A549 (cell line): ENCODE data around the gene TMEM59. TPM values are rescaled to one million over a fixed set of nuclear protein-coding genes. Genes with fewer than 3 reads are reported as not detected.

ENCODE experiments used
- ATAC-seq, 2 experiments: fragments of 200-7000 bp in 1 of 2; fragments of >200 bp in 1 of 2; cut with Nextera tagmentation in 1 of 2; cut with Tn5 transposase in 1 of 2; 3 replicates each; pipeline versions ENCODE4 v1.8.0 to v1.9.1; 2018 to 2020; ENCODE audit warnings: mild to moderate bottlenecking in 1 of 2, moderate library complexity in 1 of 2
- CTCF ChIA-PET: fragments of 300-600 bp; sonication (Branson Sonifier 250); formaldehyde crosslinking; extraction: SDS; loops from one replicate; lab custom pipeline; 2021; ENCODE audit warnings: antibody characterized with exemption, inconsistent platforms; lab: Yijun Ruan, JAX
- POLR2A ChIA-PET: fragments of 350-600 bp; formaldehyde crosslinking; extraction: SDS; loops from one replicate; lab custom pipeline; 2021; ENCODE audit warnings: antibody characterized with exemption, inconsistent platforms; lab: Yijun Ruan, JAX
- DNase-seq, 2 experiments: peaks; one replicate each; pipeline versions ENCODE4 v3.0.0 to v3.0.0-alpha.2; 2011 to 2016; ENCODE audit warnings: low read depth in 1 of 2, low spot score in 1 of 2
- FAIRE-seq: peaks from 2 replicates; lab custom pipeline; 2011; peaks lifted over from hg19 to GRCh38; lab: Jason Lieb, UNC
- H3K27ac ChIP-seq, 2 experiments: fragments of >200 bp; sonication (Bioruptor Twin); formaldehyde crosslinking; 3 replicates each; pipeline ENCODE4 v1.5.1; 2016 to 2017
- H3K4me1 ChIP-seq: fragments of >200 bp; sonication (Bioruptor Twin); formaldehyde crosslinking; 3 replicates; pipeline ENCODE4 v1.6.1; 2016
- H3K4me2 ChIP-seq: fragments of >200 bp; sonication (Bioruptor Twin); formaldehyde crosslinking; 3 replicates; pipeline ENCODE4 v1.6.1; 2016
- H3K4me3 ChIP-seq: fragments of >200 bp; sonication (Bioruptor Twin); formaldehyde crosslinking; 3 replicates; pipeline ENCODE4 v1.5.1; 2016
- H3K9me3 ChIP-seq: fragments of >200 bp; sonication (Bioruptor Twin); formaldehyde crosslinking; 3 replicates; pipeline ENCODE4 v1.6.1; 2016
- ATOH8 ChIP-seq: fragments of 250-450 bp; sonication (Bioruptor Pico); IDR thresholded peaks from 2 replicates; pipeline ENCODE4 v1.5.0; 2020; ENCODE audit warnings: low read depth, mild to moderate bottlenecking, moderate library complexity
- BHLHE40 ChIP-seq: IDR thresholded peaks from 2 replicates; pipeline ENCODE4 v1.6.1; 2012; ENCODE audit warnings: low read depth, low read length, inconsistent platforms
- ESRRA ChIP-seq: fragments of 150-350 bp; IDR thresholded peaks from 2 replicates; pipeline ENCODE4 v1.6.1; 2014; ENCODE audit warnings: mild to moderate bottlenecking, low read length, borderline replicate concordance
- FOSL2 ChIP-seq, 2 experiments: fragments of 450-650 bp in 1 of 2; fragments of >200 bp in 1 of 2; sonication (Bioruptor Twin) in 1 of 2; formaldehyde crosslinking; IDR thresholded peaks; 2 replicates each; pipeline versions ENCODE4 v1.5.0 to v1.6.1; 2016 to 2020; ENCODE audit warnings: mild to moderate bottlenecking in 1 of 2, moderate library complexity in 1 of 2
- HOXA7 ChIP-seq: fragments of 250-450 bp; sonication (Bioruptor Pico); IDR thresholded peaks from 2 replicates; pipeline ENCODE4 v1.5.0; 2020; ENCODE audit warnings: mild to moderate bottlenecking, moderate library complexity
- HOXB5 ChIP-seq: fragments of 250-450 bp; sonication (Bioruptor Pico); IDR thresholded peaks from 2 replicates; pipeline ENCODE4 v1.5.0; 2020; ENCODE audit warnings: mild to moderate bottlenecking, moderate library complexity
- JUNB ChIP-seq: fragments of >200 bp; sonication (Bioruptor Twin); formaldehyde crosslinking; IDR thresholded peaks from 2 replicates; pipeline ENCODE4 v1.6.1; 2016
- KDM1A ChIP-seq: fragments of 200-600 bp; sonication (generic); IDR thresholded peaks from 2 replicates; pipeline ENCODE4 v1.6.1; 2016; ENCODE audit warnings: low read depth, mild to moderate bottlenecking
- MAZ ChIP-seq: fragments of 150-350 bp; IDR thresholded peaks from 2 replicates; pipeline ENCODE4 v1.6.1; 2014; ENCODE audit warnings: antibody characterized with exemption, low read depth, low read length, borderline replicate concordance
- NFE2L2 ChIP-seq: fragments of 150-350 bp; conservative IDR thresholded peaks from 2 replicates; pipeline ENCODE4 v1.6.1; 2014; ENCODE audit warnings: low read length
- PHF8 ChIP-seq: fragments of 200-600 bp; sonication (generic); IDR thresholded peaks from 2 replicates; pipeline ENCODE4 v1.6.1; 2016; ENCODE audit warnings: low read depth, mild to moderate bottlenecking, antibody characterized with exemption, moderate library complexity, borderline replicate concordance
- POLR2A ChIP-seq: IDR thresholded peaks from 2 replicates; pipeline ENCODE4 v1.6.1; 2012; ENCODE audit warnings: mild to moderate bottlenecking, low read length
- RAD21 ChIP-seq, 2 experiments: fragments of >200 bp in 1 of 2; sonication (Bioruptor Twin) in 1 of 2; formaldehyde crosslinking in 1 of 2; IDR thresholded peaks in 1 of 2; conservative IDR thresholded peaks in 1 of 2; 2 replicates in 1 of 2; 3 replicates in 1 of 2; pipeline ENCODE4 v1.6.1; 2012 to 2018; ENCODE audit warnings: inconsistent platforms in 1 of 2
- RFX5 ChIP-seq: fragments of 450-650 bp; IDR thresholded peaks from 2 replicates; pipeline ENCODE4 v1.7.1; 2014; ENCODE audit warnings: antibody characterized with exemption, mild to moderate bottlenecking, moderate library complexity
- SMC3 ChIP-seq: fragments of >200 bp; sonication (Bioruptor Twin); formaldehyde crosslinking; IDR thresholded peaks from 3 replicates; pipeline ENCODE4 v1.6.1; 2018; ENCODE audit warnings: inconsistent platforms
- TP53 ChIP-seq: fragments of 250-450 bp; sonication (Bioruptor Pico); IDR thresholded peaks from 2 replicates; pipeline ENCODE4 v1.5.0; 2021; ENCODE audit warnings: mild to moderate bottlenecking, moderate library complexity
- ZC3H11A ChIP-seq: fragments of 450-650 bp; IDR thresholded peaks from 2 replicates; pipeline ENCODE4 v1.6.1; 2014; ENCODE audit warnings: antibody characterized with exemption, mild to moderate bottlenecking
- ZSCAN20 ChIP-seq: fragments of 250-450 bp; sonication (Bioruptor Pico); IDR thresholded peaks from 2 replicates; pipeline ENCODE4 v1.8.0; 2022; ENCODE audit warnings: mild to moderate bottlenecking, moderate library complexity
- WGBS: methylation state at CpG from one replicate; pipeline ENCODE4 v1.1.6; 2017; ENCODE audit errors: missing lambda C conversion rate; 5-methylcytosine and 5-hydroxymethylcytosine counted together
- polyA plus RNA-seq, 4 experiments: library from polyadenylated mRNA; depleted of rRNA in 3 of 4; stranded (reverse); fragments of >200 nt; fragmentation: RNase III in 1 of 4; extraction: RNeasy Plus Mini Kit Qiagen cat#74134 plus additional on column Dnase treatment in 1 of 4; gene quantifications; 2 replicates in 3 of 4; 3 replicates in 1 of 4; pipeline ENCODE4 v1.2.3, GENCODE V29; 2011 to 2017
- TF ChIP-seq, protein P1 (sequence below): IDR thresholded peaks from 2 replicates; pipeline ENCODE4 v1.6.1; 2012

The TMEM59 gene
- polyA plus RNA-seq, 2 of the 4 experiments (the other 2 are of a cell fraction) = 114 to 225 TPM

DNA sequence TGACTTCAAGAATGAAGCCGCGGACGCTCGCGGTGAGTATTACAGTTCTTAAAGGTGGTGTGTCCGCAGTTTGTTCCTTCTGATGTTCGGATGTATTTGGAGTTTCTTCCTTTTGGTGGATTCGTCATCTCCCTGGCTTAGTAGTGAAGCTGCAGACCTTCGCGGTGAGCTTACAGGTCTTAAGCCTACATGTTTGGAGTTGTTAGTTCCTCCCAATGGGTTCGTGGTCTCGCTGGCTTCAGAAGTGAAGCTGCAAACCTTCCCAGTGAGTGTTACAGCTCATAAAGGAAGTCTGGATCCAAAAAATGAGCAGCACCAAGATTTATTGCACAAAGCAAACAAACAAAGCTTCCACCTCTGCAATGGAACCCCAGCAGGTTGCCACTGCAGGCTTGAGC, 49.8 kb downstream of the TMEM59 start:
- FAIRE-seq = no peak
- POLR2A ChIA-PET = no interaction called here

GRCh38 chr1:54002544-54003248, 50.3 kb downstream of the TMEM59 start:
- POLR2A ChIA-PET = no interaction called here
- Histone ChIP-seq H3K4me2 (no peak overlapping the region), H3K9me3 (no peaks in the 10 kb centered on the region), H3K4me3 (no peak overlapping the region), H3K4me1 (no peaks in the 10 kb centered on the region)
- WGBS = 13% methylated on average over 7 of the region's 9 CpGs
- CTCF ChIA-PET = interaction anchor here (1.6 kb wide), 1 partner anchor 43 kb away, joined by 3 read pairs; no protein-coding TSS in a partner anchor
- FAIRE-seq = no peak
- TF ChIP-seq ZC3H11A (no peak), BHLHE40 (no peak), HOXA7 (CRISPR knock-in tag) (no peak), ZSCAN20 (CRISPR knock-in tag) (no peak), FOSL2 (IDR thresholded peaks at IDR 0.05) (no peak), FOSL2 (CRISPR knock-in tag; IDR thresholded peaks at IDR 0.05) (no peak)
- TF ChIP-seq, all 56 proteins: peak for 0
- H3K27ac ChIP-seq = no peak overlapping the region
- DNase-seq (no peak), ATAC-seq (peak in 1 of 2 experiments; percentile 34; a peak in 2 of 6 replicates)

More for the DNA sequence above, 49.8 kb downstream of the TMEM59 start:
- no peak for DNase-seq
- H3K27ac ChIP-seq = no peak overlapping the region
- no peaks in the 10 kb centered on the region for H3K4me1 ChIP-seq
- no peak for ATAC-seq
- WGBS = 80% methylated on average over 12 of the region's 12 CpGs
- H3K4me3 ChIP-seq = no peak overlapping the region
- no peak overlapping the region for H3K4me2 ChIP-seq
- no peaks in the 10 kb centered on the region for H3K9me3 ChIP-seq
- TF ChIP-seq TP53 (CRISPR knock-in tag) = no peak
- TF ChIP-seq RAD21 (conservative IDR thresholded peaks at IDR 0.05 in 1 of 2, IDR thresholded peaks at IDR 0.05 in 1 of 2) = no peak
- no peak for TF ChIP-seq POLR2A
- no peak for TF ChIP-seq PHF8
- no peak for TF ChIP-seq KDM1A
- TF ChIP-seq HOXB5 = no peak
- no peak for TF ChIP-seq ATOH8
- TF ChIP-seq SMC3 = no peak
- TF ChIP-seq, all 56 proteins: peak for 0
- CTCF ChIA-PET = interaction anchor here (1.6 kb wide), 1 partner anchor 44 kb away, joined by 3 read pairs; no protein-coding TSS in a partner anchor

GRCh38 chr1:54001591-54001990, 51.4 kb downstream of the TMEM59 start:
- Histone ChIP-seq H3K4me2 (no peak overlapping the region), H3K4me1 (no peaks in the 10 kb centered on the region), H3K27ac (no peak overlapping the region), H3K4me3 (no peak overlapping the region), H3K9me3 (no peaks in the 10 kb centered on the region)
- ATAC-seq (no peak; a peak in 1 of 6 replicates), FAIRE-seq (no peak), DNase-seq (no peak)
- ChIA-PET CTCF (no interaction called here), POLR2A (no interaction called here)
- no peak for TF ChIP-seq RAD21 (conservative IDR thresholded peaks at IDR 0.05 in 1 of 2, IDR thresholded peaks at IDR 0.05 in 1 of 2)
- TF ChIP-seq, protein P1, sequence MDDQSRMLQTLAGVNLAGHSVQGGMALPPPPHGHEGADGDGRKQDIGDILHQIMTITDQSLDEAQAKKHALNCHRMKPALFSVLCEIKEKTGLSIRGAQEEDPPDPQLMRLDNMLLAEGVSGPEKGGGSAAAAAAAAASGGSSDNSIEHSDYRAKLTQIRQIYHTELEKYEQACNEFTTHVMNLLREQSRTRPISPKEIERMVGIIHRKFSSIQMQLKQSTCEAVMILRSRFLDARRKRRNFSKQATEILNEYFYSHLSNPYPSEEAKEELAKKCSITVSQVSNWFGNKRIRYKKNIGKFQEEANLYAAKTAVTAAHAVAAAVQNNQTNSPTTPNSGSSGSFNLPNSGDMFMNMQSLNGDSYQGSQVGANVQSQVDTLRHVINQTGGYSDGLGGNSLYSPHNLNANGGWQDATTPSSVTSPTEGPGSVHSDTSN = no peak
- 33% methylated on average over 3 of the region's 3 CpGs for WGBS

GRCh38 chr1:53999920-54000319, 53.1 kb downstream of the TMEM59 start:
- Histone ChIP-seq H3K27ac (no peak overlapping the region), H3K4me3 (no peak overlapping the region), H3K4me1 (no peaks in the 10 kb centered on the region), H3K4me2 (no peak overlapping the region), H3K9me3 (no peaks in the 10 kb centered on the region)
- DNase-seq (no peak), FAIRE-seq (no peak), ATAC-seq (no peak)
- ChIA-PET CTCF (no interaction called here), POLR2A (no interaction called here)
- TF ChIP-seq JUNB (no peak), ESRRA (no peak), MAZ (no peak), RFX5 (no peak), NFE2L2 (no peak)
